HepG2 (cell line): ENCODE measurements around the gene FMNL1. TPM values are rescaled to one million over a fixed set of nuclear protein-coding genes. Genes with fewer than 3 reads are reported as not detected.

Experiments
- CEBPB ChIP-seq: IDR thresholded peaks from 2 replicates; pipeline ENCODE4 v1.6.1; 2011; ENCODE audit warnings: low read depth, low read length, improper control_type of control experiment, borderline replicate concordance
- CEBPG ChIP-seq: IDR thresholded peaks from 2 replicates; pipeline ENCODE4 v1.6.1; 2016
- ELF1 ChIP-seq: sonication (generic); formaldehyde crosslinking; IDR thresholded peaks from 2 replicates; pipeline ENCODE4 v1.4.0; 2020; ENCODE audit warnings: missing genetic modification reagents
- ELF4 ChIP-seq: sonication (generic); formaldehyde crosslinking; IDR thresholded peaks from 2 replicates; pipeline ENCODE4 v1.5.0; 2020; ENCODE audit warnings: missing genetic modification reagents, mild to moderate bottlenecking, moderate library complexity, borderline replicate concordance
- ETV5 ChIP-seq: IDR thresholded peaks from 2 replicates; pipeline ENCODE4 v1.6.1; 2018; ENCODE audit warnings: missing biosample characterization, missing genetic modification reagents, inconsistent platforms, borderline replicate concordance
- FOSL2 ChIP-seq: sonication (generic); formaldehyde crosslinking; IDR thresholded peaks from 2 replicates; pipeline ENCODE4 v1.4.0; 2020; ENCODE audit warnings: missing genetic modification reagents
- HDAC1 ChIP-seq: sonication (generic); formaldehyde crosslinking; IDR thresholded peaks from 2 replicates; pipeline ENCODE4 v1.5.1; 2020; ENCODE audit warnings: mild to moderate bottlenecking, missing genetic modification reagents
- KDM2A ChIP-seq: sonication (generic); formaldehyde crosslinking; IDR thresholded peaks from 2 replicates; pipeline ENCODE4 v1.4.0; 2020; ENCODE audit warnings: low read depth, missing genetic modification reagents, borderline replicate concordance
- LCORL ChIP-seq, 2 experiments: fragments of 450-650 bp in 1 of 2; sonication (generic) in 1 of 2; formaldehyde crosslinking in 1 of 2; IDR thresholded peaks; 2 replicates each; pipeline versions ENCODE4 v1.5.0 to v1.6.1; 2017 to 2020; ENCODE audit warnings: antibody characterized with exemption in 1 of 2, missing genetic modification reagents in 1 of 2
- MTF2 ChIP-seq: sonication (generic); formaldehyde crosslinking; IDR thresholded peaks from 2 replicates; pipeline ENCODE4 v1.5.0; 2020; ENCODE audit warnings: missing genetic modification reagents, borderline replicate concordance
- POLR2AphosphoS2 ChIP-seq: IDR thresholded peaks from 2 replicates; pipeline ENCODE4 v1.6.1; 2011; ENCODE audit warnings: low read depth, low read length, improper control_type of control experiment
- PTBP1 ChIP-seq: fragments of 200-400 bp; formaldehyde crosslinking; IDR thresholded peaks from 2 replicates; pipeline ENCODE4 v1.6.1; 2018; ENCODE audit warnings: low read length, low read depth; ENCODE audit not compliant: poor library complexity, severe bottlenecking
- RXRA ChIP-seq: sonication (generic); formaldehyde crosslinking; IDR thresholded peaks from 2 replicates; pipeline ENCODE4 v1.5.1; 2020; ENCODE audit warnings: missing genetic modification reagents
- SAP130 ChIP-seq: IDR thresholded peaks from 2 replicates; pipeline ENCODE4 v1.6.1; 2016; ENCODE audit warnings: low read depth
- ZKSCAN8 ChIP-seq: IDR thresholded peaks from 2 replicates; pipeline ENCODE4 v1.6.1; 2016; ENCODE audit warnings: borderline replicate concordance, missing genetic modification reagents, missing compliant biosample characterization
- polyA plus RNA-seq, 8 experiments: library from polyadenylated mRNA; depleted of rRNA in 3 of 8; stranded (reverse) in 7 of 8; unstranded in 1 of 8; fragments of >200 nt; fragmentation: Illumina TruSeq in 4 of 8; extraction: Trizol in 4 of 8; gene quantifications; 2 replicates each; pipeline versions ENCODE4 v1.2.1 to v1.2.3, GENCODE V29; 2011 to 2016; ENCODE audit warnings: low read depth in 4 of 8, missing spikeins in 1 of 8, mixed read lengths in 1 of 8; ENCODE audit not compliant: insufficient read depth in 1 of 8
- total RNA-seq, 5 experiments: library from RNA; depleted of rRNA; stranded (reverse); fragments of >200 nt; fragmentation: Illumina TruSeq; extraction: Trizol; gene quantifications; 2 replicates each; pipeline ENCODE4 v1.2.3, GENCODE V29; 2016; ENCODE audit warnings: low read depth in 1 of 5
- TF ChIP-seq, protein P1 (sequence below): sonication (generic); formaldehyde crosslinking; IDR thresholded peaks from 2 replicates; pipeline ENCODE4 v1.8.0; 2022; ENCODE audit warnings: low read depth, missing genetic modification reagents
- TF ChIP-seq, protein P2 (sequence below): sonication (generic); formaldehyde crosslinking; IDR thresholded peaks from 2 replicates; pipeline ENCODE4 v1.4.0; 2020; ENCODE audit warnings: mild to moderate bottlenecking, missing genetic modification reagents
- TF ChIP-seq, protein P3 (sequence below): sonication (generic); formaldehyde crosslinking; IDR thresholded peaks from 2 replicates; pipeline ENCODE4 v1.5.1; 2020; ENCODE audit warnings: mild to moderate bottlenecking, missing genetic modification reagents, moderate library complexity
- TF ChIP-seq, protein P4 (sequence below): sonication (generic); formaldehyde crosslinking; conservative IDR thresholded peaks from 2 replicates; pipeline ENCODE4 v1.8.1; 2023; ENCODE audit warnings: missing genetic modification reagents
- TF ChIP-seq, protein P5 (sequence below): sonication (generic); formaldehyde crosslinking; IDR thresholded peaks from 2 replicates; pipeline ENCODE4 v1.4.0; 2020; ENCODE audit warnings: mild to moderate bottlenecking, missing genetic modification reagents, borderline replicate concordance

Gene FMNL1
- total and polyA plus RNA-seq, 2 of the 13 experiments (the other 11 are each of a cell fraction or from before 2014, with no cell fraction given), result 0.53 to 0.70 TPM

DNA sequence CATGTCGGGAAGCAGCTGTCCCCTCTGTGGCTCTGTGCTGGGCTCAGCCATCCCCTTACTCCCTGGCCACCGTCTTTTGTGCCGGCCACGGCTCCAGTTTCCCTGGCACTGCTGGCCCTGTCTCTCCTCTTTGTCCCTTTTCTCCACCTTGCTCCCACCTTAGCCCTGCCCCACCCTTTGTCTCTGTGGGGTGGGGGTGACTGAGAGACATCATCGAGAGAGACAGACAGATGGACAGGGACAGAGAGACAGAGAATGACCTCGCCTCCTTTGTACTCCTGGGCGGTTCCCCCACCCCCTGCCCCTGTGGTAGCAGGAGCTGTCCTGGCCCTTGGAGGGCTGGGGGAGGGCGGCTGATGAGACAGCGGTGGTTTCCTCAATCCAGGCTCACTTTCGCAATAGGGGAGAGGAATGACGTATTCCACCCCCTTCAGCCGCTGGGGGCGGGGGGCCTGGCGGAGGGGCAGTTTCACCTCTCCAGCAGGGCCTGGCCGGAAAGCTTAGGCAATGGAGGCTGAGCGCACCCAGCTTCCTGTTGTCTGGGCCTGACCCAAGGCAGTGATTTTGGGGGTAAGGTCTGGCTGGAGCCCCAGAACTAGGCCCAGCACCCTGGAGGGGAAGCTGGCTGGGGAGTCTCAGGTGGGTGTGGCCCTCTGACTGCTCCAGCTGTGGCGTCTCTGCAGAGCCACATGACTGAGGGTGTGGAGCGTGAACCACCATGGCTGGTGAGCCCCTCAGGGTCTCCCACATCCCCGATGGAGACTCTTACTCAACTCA is 7.3 kb downstream of the FMNL1 start (continued):
- TF ChIP-seq HDAC1 (no peak), PTBP1 (peak; percentile 35), KDM2A (CRISPR knock-in tag) (peak; percentile 33; the same call in 1 of the 2 replicates), ETV5 (CRISPR knock-in tag) (peak; percentile 43; the same call in 1 of the 2 replicates), ELF4 (CRISPR knock-in tag) (no peak), CEBPG (CRISPR knock-in tag) (peak; percentile 91), FOSL2 (CRISPR knock-in tag) (peak; percentile 79), LCORL (IDR thresholded peaks at IDR 0.05) (no peak), LCORL (CRISPR knock-in tag; IDR thresholded peaks at IDR 0.05) (peak; percentile 91), POLR2AphosphoS2 (no peak), CEBPB (peak; percentile 94), ZKSCAN8 (CRISPR knock-in tag) (0 out of 2 replicates have a peak, but pooled peaks have one; percentile 16), MTF2 (CRISPR knock-in tag) (0 out of 2 replicates have a peak, but pooled peaks have one; percentile 26), SAP130 (CRISPR knock-in tag) (peak; percentile 45; the same call in 1 of the 2 replicates), RXRA (CRISPR knock-in tag) (0 out of 2 replicates have a peak, but pooled peaks have one; percentile 46), ELF1 (CRISPR knock-in tag) (peak; percentile 31; the same call in 1 of the 2 replicates)
- TF ChIP-seq, protein P1, sequence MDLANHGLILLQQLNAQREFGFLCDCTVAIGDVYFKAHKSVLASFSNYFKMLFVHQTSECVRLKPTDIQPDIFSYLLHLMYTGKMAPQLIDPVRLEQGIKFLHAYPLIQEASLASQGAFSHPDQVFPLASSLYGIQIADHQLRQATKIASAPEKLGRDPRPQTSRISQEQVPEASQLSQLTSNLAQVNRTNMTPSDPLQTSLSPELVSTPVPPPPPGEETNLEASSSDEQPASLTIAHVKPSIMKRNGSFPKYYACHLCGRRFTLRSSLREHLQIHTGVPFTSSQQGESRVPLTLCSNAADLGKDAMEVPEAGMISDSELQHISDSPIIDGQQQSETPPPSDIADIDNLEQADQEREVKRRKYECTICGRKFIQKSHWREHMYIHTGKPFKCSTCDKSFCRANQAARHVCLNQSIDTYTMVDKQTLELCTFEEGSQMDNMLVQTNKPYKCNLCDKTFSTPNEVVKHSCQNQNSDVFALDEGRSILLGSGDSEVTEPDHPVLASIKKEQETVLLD (CRISPR knock-in tag), result no peak
- TF ChIP-seq, protein P2, sequence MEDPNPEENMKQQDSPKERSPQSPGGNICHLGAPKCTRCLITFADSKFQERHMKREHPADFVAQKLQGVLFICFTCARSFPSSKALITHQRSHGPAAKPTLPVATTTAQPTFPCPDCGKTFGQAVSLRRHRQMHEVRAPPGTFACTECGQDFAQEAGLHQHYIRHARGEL, result no peak
- TF ChIP-seq, protein P3, sequence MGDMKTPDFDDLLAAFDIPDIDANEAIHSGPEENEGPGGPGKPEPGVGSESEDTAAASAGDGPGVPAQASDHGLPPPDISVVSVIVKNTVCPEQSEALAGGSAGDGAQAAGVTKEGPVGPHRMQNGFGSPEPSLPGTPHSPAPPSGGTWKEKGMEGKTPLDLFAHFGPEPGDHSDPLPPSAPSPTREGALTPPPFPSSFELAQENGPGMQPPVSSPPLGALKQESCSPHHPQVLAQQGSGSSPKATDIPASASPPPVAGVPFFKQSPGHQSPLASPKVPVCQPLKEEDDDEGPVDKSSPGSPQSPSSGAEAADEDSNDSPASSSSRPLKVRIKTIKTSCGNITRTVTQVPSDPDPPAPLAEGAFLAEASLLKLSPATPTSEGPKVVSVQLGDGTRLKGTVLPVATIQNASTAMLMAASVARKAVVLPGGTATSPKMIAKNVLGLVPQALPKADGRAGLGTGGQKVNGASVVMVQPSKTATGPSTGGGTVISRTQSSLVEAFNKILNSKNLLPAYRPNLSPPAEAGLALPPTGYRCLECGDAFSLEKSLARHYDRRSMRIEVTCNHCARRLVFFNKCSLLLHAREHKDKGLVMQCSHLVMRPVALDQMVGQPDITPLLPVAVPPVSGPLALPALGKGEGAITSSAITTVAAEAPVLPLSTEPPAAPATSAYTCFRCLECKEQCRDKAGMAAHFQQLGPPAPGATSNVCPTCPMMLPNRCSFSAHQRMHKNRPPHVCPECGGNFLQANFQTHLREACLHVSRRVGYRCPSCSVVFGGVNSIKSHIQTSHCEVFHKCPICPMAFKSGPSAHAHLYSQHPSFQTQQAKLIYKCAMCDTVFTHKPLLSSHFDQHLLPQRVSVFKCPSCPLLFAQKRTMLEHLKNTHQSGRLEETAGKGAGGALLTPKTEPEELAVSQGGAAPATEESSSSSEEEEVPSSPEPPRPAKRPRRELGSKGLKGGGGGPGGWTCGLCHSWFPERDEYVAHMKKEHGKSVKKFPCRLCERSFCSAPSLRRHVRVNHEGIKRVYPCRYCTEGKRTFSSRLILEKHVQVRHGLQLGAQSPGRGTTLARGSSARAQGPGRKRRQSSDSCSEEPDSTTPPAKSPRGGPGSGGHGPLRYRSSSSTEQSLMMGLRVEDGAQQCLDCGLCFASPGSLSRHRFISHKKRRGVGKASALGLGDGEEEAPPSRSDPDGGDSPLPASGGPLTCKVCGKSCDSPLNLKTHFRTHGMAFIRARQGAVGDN (CRISPR knock-in tag), result peak; percentile 0; the same call in 1 of the 2 replicates
- TF ChIP-seq, protein P4, sequence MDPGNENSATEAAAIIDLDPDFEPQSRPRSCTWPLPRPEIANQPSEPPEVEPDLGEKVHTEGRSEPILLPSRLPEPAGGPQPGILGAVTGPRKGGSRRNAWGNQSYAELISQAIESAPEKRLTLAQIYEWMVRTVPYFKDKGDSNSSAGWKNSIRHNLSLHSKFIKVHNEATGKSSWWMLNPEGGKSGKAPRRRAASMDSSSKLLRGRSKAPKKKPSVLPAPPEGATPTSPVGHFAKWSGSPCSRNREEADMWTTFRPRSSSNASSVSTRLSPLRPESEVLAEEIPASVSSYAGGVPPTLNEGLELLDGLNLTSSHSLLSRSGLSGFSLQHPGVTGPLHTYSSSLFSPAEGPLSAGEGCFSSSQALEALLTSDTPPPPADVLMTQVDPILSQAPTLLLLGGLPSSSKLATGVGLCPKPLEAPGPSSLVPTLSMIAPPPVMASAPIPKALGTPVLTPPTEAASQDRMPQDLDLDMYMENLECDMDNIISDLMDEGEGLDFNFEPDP (CRISPR knock-in tag), result 0 out of 2 replicates have a peak, but pooled peaks have one; percentile 67
- TF ChIP-seq, protein P5, sequence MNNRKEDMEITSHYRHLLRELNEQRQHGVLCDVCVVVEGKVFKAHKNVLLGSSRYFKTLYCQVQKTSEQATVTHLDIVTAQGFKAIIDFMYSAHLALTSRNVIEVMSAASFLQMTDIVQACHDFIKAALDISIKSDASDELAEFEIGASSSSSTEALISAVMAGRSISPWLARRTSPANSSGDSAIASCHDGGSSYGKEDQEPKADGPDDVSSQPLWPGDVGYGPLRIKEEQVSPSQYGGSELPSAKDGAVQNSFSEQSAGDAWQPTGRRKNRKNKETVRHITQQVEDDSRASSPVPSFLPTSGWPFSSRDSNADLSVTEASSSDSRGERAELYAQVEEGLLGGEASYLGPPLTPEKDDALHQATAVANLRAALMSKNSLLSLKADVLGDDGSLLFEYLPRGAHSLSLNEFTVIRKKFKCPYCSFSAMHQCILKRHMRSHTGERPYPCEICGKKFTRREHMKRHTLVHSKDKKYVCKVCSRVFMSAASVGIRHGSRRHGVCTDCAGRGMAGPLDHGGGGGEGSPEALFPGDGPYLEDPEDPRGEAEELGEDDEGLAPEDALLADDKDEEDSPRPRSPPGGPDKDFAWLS (CRISPR knock-in tag), result no peak
